ENCODE results near the gene BTBD9. TPM values are rescaled to one million over a fixed set of nuclear protein-coding genes. Genes with fewer than 3 reads are reported as not detected.

The BTBD9 gene
- total RNA-seq, 1 donor, result 21.4 TPM

DNA sequence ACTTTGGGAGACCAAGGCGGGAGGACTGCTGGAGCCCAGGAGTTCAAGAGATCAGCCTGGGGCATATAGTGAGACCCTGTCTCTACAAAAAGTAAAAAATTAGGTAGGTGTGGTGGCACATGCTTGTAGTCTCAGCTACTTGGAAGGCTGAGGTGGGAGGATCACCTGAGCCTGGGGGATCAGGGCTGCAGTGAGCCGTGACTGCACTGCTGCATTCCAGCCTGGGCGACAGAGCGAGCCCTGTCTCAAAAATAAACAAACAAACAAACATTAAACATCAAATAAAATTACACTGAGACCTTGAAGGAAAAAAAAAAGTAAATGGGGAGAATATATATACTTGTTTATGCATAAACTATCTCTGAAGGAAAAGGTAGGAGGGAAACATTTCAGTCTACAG lies 432.4 kb downstream of the BTBD9 start:
- no peak for DNase-seq (ENCODE audit: low read depth)
- no peak overlapping the region for H3K4me3 ChIP-seq (ENCODE audit: low read depth, low read length)
- TF ChIP-seq, protein P1, sequence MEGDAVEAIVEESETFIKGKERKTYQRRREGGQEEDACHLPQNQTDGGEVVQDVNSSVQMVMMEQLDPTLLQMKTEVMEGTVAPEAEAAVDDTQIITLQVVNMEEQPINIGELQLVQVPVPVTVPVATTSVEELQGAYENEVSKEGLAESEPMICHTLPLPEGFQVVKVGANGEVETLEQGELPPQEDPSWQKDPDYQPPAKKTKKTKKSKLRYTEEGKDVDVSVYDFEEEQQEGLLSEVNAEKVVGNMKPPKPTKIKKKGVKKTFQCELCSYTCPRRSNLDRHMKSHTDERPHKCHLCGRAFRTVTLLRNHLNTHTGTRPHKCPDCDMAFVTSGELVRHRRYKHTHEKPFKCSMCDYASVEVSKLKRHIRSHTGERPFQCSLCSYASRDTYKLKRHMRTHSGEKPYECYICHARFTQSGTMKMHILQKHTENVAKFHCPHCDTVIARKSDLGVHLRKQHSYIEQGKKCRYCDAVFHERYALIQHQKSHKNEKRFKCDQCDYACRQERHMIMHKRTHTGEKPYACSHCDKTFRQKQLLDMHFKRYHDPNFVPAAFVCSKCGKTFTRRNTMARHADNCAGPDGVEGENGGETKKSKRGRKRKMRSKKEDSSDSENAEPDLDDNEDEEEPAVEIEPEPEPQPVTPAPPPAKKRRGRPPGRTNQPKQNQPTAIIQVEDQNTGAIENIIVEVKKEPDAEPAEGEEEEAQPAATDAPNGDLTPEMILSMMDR (IDR thresholded peaks at IDR 0.05; ENCODE audit: insufficient read depth, low read length), result no peak

DNA sequence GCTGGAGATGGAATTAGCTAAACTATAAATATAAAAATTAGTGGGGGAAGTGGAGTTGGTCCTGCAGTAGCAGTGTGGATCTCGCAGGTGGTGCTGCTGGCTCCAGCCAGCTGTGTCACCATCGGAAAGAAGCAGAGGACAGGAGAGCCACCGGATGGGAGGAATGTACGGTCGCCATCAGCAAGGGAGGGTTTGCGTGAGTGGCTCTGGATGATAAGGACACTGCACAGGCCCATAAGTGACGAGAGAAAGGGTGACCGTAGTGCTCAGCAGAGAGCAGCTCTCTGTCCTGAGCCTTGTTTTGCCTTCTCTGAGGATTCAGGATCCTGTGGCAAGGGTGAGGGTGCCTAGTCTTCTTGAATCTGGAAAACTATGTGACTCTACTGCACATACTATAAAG lies 441.5 kb downstream of the BTBD9 start:
- no peak overlapping the region for H3K4me3 ChIP-seq (ENCODE audit: low read depth, low read length)
- DNase-seq (ENCODE audit: low read depth), result no peak
- TF ChIP-seq, protein P1 (IDR thresholded peaks at IDR 0.05; ENCODE audit: insufficient read depth, low read length), result no peak

DNA sequence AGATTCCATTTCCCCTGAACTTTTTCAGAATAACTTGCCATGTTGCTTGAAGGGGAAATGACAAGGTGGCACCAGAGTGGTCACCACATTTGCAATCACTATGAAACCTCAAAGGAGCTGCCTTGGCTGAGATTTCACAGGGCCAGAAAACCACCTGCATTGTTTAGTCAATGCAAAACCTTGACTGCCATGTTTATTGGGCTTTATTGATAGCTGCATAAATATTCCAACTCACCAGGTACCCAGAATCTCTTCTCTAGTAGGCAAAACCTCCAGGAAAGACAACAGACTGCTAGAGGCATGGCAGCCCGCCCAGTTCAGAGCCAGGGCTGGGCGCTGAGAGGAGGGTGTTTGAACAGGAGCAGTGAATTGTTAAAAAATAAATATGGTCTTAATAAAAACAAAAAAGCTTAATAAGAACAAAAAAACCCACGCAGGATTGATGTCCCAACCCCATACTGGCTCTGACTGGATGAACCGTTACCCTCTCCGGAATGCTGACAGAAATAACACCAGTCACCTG lies 444.6 kb downstream of the BTBD9 start:
- no peak for DNase-seq (ENCODE audit: low read depth)
- no peak overlapping the region for H3K4me3 ChIP-seq (ENCODE audit: low read depth, low read length)
- TF ChIP-seq, protein P1 (IDR thresholded peaks at IDR 0.05; ENCODE audit: insufficient read depth, low read length), result no peak

DNA sequence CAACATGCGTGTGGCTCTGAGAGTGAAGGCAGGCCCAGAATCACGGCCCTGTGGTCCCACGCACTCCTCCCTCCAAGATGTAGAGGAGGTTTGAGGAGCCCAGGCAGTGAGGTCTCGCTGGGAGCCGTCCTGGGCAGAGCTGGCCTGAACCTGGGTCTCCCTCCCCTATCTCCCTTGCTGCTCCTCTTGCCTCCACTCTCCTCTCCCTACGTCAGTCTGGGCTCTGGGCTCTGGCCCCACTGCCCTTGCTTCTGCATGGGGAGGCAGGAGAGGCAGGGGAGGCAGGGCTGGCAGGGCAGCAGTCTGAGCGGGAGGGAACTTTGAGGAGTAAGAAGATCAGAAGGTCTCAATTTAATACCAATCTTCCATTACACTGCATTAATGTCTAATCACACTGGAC lies 445.1 kb downstream of the BTBD9 start:
- TF ChIP-seq, protein P1 (IDR thresholded peaks at IDR 0.05; ENCODE audit: insufficient read depth, low read length), result no peak
- H3K4me3 ChIP-seq (ENCODE audit: low read depth, low read length), result no peak overlapping the region
- DNase-seq (ENCODE audit: low read depth), result no peak

DNA sequence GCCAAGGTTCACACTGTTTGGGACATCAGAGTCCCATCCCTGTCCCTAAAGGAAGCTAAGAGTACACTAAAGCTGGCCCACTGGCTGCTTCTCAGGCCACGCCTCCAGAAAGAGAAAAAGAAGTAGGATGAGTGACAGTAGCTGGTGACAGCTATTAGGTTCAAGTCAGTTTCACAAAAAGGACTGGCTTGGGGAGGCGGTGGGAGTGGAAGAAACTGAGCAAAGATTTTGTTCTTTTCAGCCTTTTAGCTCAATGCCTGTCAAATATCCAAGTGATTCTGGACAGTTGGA lies 445.5 kb downstream of the BTBD9 start:
- DNase-seq (ENCODE audit: low read depth), result no peak
- TF ChIP-seq, protein P1 (IDR thresholded peaks at IDR 0.05; ENCODE audit: insufficient read depth, low read length), result no peak
- H3K4me3 ChIP-seq (ENCODE audit: low read depth, low read length), result no peak overlapping the region

DNA sequence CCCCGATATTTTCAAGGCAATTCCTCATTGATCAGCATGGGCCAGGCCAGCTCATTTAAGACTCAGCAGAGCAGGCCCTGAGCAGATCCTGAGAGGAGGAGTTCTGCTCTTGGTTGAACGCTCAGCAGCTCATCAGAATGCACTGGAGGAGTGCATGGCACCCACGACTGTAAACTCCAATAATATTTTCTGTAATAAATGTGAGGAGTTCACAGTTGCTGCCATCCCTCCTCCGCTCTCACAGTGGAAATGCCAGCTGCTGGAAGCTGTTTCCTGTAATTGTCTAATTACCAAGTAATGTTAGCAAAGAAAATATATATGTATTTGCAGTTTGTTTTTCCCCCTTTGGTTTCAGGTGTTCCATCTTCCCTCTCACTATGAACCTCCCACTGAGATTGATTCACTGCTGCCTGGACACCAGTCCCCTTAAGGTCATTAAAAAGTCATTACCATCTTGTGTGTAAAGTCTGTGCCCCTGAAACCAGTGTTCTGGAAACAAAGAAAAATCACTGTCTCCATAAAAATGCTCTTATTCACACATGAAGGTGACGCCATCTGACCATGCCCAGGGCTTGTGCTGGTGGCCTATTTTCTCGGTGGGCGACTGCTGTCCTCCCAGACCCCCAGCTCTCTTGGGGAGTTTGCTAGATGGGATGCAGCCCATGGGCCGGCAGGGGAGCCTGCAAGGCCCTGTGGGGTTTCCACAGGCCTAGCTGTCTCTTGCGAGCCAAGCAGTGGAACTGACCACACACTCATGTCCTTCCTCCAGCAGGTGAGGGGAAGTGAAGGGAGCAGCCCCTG lies 446.0 kb downstream of the BTBD9 start:
- H3K4me3 ChIP-seq (ENCODE audit: low read depth, low read length), result no peak overlapping the region
- TF ChIP-seq, protein P1 (IDR thresholded peaks at IDR 0.05; ENCODE audit: insufficient read depth, low read length), result no peak
- no peak for DNase-seq (ENCODE audit: low read depth)

DNA sequence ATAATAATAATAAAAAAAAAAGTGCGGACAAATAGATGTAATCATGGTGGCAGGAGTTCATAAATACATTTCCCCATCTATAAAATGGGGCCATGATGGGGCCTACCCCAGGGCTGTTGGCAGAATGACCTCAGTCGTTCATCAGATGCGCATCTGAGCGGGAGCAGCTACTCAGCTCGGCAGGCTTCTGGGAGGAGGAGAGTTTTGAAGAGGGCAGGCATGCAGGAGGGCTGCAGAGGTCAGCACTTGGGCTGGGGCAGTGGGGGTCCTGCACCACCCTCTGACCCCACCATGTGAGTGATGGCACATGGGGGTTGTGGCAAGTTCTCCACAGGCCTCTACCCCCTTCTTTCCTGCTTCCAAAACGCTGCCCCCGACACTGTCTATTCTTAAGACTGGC lies 446.7 kb downstream of the BTBD9 start:
- TF ChIP-seq, protein P1 (IDR thresholded peaks at IDR 0.05; ENCODE audit: insufficient read depth, low read length), result no peak
- no peak overlapping the region for H3K4me3 ChIP-seq (ENCODE audit: low read depth, low read length)
- DNase-seq (ENCODE audit: low read depth), result no peak
